Activated CD4-positive, alpha-beta T cell treated with anti-CD3 and anti-CD28 coated beads for 1 hour (primary cell): ENCODE data around the gene MEF2D.

Experiments used
- DNase-seq: peaks from one replicate; pipeline ENCODE4 v3.0.0-alpha.2; 2020

Gene MEF2D

DNA sequence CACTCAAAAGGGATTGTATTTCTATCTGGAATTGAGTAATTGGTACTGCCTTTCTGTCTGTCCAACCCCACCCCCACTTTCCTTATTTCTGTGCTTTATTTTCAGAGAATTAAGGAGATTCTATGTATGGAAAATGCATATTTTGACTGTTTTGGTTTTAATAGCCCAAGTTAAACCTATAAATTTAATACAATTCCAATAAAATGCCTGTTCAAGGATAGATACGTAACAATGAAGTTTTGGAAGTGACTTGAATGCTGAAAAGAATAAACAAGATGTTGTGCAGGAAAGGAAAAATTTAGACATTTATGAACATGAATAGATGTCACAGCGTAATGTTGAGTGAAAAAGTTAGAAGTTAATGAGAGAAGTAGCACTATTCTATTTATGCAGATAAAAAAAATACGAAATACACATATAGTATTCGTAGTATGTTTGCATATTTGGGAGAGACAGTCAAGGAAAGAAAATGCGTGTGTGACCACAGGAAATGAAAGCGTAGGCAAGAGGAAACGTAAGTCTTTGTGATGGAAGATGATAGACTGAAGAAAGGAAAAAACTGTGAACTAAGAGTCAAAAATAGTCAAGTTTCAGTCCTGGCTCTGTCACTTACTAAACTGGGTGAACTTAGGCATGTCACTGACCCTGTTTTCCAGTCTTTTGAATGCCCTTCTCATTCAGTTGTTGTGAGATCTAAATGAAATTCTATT, 62.1 kb downstream of the MEF2D start:
- no peak for DNase-seq

DNA sequence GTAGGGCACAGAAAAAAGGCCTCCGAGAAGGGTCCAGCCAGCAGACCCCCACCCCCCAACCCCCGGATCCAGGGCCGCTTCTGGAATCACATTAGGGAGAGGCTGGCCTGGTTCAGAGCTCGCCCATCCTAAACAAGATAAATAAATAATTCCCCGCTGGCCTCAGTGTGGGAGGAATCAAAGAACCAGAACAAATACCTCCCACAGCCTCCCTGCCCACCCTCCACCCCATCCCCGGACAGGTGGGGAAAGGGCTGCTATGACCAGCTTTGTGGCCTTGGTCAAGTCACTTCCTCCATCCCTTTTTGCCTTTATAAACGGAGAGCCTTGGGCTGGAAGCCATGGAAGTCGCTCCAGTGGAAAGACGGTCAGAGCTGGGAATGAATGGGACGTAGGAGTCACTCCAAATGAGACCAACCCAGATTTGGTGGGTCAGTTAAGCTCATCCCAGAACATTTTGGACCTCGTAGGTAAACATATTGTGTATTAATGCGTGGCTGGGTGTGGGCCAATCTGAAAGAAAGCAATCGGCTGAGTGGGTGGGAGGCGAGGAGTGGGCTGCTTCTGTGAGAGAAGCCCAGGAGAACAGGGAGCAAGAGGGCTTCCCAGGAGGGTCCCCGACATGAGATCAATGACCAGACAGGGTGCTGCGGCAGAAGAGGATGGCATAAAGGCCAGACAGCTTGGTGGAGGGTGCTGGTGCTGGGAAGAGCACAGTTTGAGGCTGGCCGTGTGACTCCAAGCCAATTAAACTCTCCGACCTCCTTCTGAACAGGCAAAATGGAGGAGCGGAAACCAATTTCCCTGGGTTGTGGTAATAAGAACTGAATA, 63.3 kb downstream of the MEF2D start:
- DNase-seq = no peak

DNA sequence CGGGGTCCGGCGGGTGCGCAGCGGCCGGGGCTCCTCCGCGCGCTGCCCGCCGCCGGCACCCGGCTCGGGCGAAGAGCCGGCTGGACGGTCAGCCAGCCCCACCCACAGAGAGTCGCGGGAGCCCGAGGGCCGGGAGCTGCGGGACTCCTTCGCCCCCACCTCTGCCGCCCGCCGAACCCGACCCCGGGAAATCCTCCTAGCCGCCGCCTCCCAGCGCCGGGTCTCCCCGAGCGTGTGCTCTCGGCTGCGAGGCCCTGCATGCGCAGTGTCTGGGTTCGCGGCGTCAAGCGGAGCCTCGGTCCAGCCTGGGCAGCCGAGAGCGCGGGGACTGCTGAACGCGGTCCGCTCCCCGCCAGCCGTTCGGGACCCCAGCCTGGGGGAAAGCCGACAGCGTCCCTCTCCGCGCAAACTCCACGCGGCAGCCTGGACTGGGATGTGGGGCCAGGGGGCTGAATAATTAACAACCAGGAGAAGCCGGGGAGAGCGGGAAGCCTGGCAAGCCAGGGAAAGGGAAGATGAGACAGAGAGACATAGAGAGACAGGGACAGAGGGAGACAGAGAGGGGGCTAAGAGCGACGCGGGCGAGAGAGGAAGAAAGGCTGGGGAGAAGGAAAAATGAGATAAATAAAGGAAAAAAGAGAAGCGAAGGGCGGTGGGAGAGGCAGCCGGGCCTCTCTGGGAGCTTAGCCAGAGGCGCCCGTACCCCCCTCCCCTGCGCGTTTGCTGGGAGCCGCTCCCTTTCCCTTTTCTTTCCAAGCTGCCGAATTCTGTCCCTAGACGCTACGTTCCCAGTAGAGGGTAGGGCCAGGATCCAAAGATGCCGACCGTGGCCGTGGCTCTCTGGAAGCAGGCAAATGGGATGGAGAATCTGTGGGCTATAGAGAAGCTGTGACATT, 64.2 kb downstream of the MEF2D start:
- no peak for DNase-seq

DNA sequence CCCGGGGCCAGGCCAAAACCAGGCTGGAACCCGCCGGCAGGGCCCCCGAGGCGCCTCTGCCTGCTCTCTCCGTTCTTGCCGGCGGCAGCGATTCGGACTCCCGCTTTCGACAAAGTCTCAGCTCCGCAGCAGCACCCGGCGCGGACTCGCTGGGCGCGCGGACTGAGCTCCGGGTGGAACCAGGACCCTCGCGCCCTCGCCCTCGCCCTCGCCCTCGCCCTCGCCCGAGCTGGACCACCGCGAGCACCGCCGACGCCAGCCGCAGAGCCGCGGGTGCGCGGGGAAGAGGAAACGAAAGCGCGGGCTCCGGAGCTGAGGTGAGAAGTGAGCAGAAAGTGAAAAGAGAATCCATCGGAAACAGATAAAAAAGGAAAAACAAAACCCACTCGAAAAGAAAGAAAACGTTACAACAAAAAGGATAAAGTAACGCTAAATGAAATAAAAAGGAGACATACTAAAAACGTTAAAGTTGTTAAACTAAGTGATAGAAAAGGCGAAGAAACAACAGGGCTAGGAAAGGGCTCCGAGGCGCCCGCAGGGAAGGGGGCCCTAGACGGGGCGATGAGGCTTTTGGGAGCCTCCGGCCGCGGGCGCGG, 64.9 kb downstream of the MEF2D start:
- no peak for DNase-seq

DNA sequence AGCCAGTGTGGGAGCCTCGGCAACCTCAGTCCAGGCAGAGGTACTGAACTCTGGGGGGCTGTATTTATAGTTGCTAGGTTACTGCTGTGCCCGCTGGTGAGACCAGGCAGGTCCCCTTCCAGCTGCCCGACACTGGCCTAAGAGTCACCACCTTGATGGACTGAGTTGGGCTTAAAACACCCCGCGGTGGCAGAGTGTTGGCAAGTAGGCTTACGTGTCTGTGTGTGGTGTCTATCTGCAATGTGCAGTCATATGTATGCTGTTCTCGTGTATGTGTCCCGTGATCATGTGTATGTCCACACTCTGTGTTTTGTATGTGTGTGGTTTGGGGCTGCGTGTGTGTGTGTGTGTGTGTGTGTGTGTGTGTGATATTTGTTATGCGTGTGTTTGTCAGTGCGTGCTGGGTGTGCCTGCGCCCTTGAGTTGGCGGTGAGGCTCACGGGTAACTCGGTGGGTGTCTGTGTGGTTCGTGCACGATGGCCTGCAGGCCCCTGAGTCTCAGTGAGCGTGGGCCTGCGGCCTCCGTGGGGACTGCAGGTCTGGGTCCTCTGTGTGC, 65.5 kb downstream of the MEF2D start:
- DNase-seq = no peak

DNA sequence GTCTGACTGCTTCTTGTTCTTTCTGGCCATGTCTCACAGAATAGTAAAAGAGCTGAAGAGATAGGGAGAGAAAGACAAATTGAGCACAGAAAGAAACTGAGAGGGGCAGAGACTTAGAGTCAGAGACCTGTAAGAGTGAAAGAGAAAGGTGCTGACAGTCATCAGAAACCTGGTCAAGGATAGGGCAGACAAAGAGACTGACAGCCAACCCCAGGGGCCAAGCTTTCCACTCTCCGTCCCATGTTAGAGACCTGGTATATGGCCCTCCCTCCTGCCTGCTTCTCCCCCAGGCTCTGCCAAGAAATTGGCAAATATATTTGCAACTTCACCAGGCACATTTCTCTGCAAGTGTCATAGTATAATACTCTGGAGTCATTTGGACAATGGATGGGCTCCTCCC, 67.0 kb downstream of the MEF2D start:
- DNase-seq = no peak

DNA sequence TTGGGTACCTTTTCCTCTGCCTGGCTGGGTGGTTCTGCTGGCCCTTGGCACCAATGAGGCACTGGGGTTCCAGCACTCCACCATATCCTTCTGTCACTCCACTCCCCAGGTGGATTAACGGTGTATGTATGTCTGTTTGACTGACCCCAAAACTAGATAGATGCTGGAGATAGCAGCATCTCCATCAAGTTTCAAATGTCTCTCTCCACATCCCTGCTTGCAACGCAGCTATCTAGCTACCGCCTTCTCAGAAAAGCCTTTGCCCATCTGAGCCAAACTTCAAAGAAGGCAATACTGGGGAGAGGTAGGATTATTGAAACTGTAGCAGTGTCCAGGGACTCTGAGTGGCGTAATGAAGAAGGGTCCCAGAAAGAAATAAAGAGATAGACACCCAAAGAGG, 67.5 kb downstream of the MEF2D start:
- no peak for DNase-seq

DNA sequence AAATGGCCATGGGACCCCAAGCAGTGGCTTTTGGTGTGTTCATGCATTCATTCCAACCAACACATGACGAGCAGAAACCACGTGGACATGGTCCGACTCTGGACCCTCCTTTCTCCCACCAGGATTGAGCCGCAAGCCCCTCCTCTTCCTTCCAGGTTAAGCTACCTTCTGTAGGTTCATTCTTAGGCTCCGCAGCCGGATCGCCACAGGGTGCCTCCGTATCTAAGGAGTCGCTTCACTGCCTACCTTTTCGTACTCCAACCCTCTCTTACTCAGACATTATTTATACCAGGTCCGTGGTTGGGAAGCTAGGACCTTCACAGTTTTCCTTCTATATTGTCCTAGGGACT, 67.9 kb downstream of the MEF2D start:
- no peak for DNase-seq

DNA sequence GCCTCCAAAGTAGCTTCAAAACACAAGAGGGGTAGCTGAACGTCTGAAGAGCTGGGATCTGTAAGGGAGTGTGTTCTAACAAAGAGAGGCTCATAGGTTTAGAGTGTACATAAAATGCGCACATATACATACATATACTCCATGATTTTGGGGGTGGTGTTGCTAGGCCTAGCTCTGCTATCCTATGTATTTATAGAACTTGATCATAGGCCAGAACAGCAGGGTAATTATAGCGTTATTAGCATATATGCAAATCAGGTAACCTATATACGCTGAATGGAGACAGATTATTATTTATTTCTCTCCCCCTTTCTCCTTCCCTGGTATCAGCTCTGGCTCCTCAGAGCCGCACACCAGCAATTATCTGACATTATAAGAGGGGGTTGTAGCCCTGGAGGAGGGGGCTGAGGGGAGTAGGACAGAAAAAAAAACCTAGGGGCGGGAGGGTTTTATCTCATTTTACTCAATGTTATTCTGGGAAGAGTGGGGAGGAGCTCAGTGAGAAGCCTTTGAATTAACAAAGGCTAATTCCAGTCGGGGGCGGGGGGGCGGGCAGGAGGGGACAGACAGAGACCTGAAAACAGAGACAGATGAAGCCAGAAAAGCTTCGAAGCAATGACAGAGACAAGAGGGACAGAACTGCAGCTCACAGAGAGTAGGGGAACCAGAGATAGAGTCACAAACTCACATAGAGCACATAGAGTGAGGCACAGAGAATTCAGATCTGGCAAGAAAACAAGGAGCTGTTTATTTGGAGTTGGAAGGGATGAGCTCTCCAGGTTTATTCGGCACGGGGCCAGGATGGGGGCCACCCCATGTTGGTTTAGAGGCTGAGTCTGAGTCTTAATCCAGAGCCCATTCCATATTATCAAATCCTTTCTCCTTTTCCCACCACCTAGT, 68.6 kb downstream of the MEF2D start:
- no peak for DNase-seq

DNA sequence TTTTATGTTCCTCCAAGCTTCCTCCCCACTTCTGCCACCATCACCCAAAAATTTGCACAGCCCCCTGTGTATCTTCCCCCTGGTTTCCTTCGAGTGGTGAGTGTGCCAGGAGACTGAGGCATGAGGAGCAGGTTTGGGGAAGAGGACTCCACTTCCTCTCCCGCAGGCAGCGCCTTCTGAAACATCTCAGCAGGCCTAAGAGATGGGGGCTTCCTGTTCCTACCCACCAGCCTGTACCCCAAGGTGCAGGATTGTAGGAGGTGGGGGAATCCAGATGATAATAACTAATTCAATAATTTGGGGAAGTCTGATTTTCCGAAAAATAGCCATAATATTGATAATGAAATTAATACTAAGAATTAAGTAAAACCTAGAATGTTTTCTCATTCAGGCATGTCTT, 69.2 kb downstream of the MEF2D start:
- DNase-seq = no peak

DNA sequence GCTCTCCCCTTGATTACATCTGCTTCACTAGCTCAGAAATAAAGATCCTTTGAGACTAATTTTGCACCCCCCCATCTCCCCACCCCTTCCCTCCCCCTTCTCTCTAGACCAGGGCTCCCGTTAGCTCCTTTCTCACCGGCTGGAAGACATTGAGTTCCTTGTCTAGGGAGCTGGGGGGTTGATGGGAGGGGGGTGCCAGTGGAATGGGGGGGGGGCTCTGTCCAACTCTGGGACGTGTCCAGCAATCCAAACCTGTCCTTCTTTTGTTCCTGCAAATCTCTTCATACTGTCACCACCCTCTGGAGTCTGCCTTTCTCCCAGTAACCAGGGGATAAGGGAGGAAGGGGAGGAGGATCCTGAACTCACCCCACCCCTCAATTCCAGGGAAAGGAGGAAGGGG, 69.7 kb downstream of the MEF2D start:
- DNase-seq = no peak

DNA sequence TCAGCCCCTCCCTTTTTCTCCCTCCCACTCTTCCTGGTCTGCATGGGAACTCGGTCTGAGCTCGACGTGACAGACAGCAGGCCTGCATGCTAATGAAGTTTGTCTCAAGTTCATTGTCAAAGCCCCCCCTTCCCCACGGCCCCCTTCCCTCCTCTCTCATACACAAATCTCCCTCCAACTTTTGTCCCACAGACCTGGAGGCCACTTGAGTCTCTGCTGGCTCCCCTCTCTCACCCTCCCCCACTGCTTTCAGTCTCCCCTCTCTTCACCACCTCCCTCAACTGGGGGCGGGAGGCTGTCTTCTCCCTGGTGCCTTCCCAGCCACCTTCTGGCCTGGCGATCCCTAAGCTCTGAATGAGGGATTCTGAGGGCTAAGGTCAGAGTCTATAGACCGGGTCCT, 70.3 kb downstream of the MEF2D start:
- no peak for DNase-seq

DNA sequence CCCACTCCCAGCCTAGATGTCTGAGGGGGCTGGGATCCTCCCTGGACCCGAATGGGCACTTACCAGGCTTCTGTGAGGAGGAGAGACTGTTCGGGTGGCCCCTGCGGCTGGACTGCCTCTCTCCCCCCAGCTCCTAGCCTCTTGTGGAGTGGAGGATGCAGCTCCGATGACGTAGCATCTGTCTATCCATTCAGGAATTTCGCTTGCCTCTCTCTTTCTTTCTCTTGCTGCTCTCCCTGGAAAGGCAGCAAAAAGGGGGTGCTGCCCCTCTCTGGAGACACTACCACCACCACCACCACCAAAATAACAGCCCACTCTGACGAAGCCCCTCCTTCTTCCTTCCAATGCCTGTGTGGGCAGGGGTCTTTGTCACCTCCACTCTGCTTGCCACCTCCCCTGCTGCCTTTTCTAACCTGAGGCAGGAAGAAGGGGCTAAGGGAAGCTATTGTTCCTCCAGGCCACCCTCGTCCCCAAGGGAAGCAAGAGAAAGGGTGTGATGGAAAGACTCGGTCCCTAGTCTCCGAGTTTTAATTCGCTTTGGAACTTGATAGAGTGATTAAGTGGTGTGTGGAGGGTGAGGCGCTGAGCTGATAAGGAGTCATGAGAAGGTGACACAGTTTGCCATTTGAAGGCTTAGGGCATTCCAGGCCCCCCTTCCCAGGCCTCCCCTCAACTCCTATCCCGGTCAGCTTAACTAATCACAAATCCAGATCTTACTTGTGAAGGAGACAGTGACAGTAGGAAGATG, 71.1 kb downstream of the MEF2D start:
- no peak for DNase-seq

DNA sequence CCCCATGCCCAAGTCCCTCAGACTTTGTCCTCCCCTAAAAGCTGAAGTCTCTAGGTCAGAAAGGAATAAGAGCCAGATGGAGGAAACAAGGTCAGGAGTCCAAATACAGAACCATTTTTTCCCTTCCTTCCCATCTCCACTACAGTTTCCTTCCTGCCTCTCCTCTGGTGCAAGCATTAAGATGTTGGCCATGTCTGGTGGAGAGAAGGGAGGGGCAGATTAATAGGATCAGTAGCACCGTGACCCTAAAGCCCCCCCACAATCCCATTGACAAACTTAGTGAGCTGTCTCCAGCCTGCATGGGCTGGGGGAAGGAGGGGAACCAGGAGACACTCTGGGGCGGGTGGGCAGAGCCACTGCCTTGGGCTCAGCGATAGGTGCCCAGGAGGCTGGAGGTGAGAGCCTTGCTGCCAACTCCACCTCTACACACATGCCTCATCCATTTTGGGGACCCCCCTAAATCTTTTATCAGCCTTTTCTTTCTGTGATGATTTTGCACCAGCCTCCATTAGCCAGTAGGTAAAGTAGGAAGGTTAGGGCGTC, 71.8 kb downstream of the MEF2D start:
- DNase-seq = no peak

DNA sequence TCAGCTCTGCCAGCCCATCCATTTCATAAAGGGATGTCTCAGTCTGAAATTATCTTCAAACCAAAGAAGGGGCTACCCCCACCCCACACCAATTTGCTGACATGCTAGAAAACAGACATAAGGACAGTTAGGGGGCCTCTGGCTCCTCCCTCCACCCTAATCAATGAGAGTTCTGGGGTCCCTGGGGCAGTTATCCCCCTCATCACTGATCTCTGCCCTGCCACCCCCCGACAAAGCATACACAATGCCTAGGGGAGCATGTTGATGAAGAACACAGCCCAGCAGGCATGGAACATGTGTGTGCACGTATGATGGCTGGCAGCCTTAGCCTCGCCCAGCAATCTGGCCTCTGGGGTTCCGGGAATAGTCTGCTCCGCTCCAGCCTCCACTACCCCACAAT, 72.6 kb downstream of the MEF2D start:
- no peak for DNase-seq

DNA sequence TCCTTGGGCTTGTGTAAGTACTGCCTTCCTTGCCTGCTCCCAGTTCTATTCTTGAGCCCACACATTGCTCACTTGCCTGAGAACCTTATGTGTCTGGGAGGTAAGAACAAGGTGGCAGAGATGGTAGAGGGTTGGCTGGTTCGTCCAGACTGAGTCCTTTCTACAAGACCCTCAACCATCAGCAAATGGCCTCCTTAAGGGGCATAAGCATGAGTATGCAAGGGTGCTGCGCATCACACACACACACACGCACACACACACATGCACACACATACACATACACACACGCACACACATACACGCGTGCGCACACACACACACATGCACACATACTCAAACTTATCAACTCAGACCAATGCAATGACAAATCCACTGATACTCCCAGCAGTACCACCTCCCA, 74.6 kb downstream of the MEF2D start:
- DNase-seq = no peak

DNA sequence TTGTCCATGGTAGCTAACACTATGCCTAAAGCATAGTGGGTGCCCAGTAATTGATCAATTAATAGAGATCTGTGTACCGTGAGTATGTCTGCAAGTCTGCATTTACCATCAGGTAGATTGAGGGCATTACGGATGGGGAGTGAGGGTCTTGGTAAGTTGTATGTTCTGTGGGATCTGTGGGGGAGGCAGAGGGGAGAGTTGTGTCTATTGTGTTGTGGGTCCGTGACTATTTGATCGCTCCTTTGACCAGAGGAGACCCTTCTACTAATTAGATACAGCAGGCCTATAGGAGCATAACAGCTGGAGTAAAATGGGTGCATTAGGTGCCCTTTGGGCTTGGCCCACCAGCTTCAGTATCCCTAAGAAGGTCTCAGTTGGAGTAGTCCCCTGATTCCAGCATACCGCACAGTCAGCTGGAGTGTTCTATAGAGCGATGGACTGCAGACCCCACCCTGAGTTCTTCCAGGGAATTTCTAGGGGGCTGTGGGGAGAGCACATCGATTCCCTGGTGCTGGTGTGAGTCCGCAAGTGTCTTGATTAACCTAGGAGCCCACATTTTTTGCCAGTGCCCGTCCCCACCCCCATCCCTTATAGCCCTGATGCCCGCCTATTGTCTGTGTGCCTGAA, 75.7 kb downstream of the MEF2D start:
- no peak for DNase-seq

DNA sequence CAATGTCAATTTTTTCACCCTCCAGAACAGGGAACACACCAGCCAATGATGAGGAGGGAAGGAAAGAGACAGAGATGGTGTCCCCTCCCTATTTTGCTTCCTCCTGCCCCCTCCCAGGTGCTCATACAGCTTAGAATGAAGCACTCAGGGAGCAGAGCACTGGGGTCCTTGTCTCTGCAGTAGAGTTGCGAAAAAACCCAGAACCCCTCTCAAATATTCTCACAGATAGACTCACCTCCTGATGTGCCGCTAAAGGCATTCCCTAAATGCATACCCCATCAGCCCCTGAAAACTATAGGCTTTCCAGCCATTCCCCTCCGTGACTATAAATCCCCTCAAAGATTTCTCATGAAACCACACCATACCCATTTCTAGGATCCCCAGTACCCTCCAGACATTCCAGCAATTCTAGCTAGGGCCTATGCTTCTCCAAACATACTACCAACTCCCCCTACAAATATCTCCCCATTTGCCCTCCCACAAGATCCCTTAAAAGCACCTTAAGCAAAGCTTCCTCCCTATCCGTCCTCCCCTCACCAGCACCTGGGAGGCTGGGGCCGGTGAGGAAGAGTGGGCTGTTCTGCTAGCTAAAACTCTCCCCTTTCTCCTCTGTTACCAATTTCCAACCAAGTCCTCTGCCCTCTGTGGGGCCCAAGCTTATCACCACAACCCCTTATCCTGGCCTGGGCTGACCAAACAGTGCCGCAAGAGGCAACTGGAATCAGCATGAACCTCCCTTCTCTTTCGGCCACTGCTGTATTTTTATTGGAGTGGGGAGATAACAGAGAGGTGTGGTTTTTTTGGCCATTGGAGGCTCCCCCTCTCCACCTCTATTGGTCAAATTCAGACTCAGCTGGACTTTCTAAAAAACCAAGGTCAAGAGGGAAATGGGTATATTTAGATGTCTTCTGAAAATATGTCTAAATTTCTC, 76.9 kb downstream of the MEF2D start:
- DNase-seq = no peak

DNA sequence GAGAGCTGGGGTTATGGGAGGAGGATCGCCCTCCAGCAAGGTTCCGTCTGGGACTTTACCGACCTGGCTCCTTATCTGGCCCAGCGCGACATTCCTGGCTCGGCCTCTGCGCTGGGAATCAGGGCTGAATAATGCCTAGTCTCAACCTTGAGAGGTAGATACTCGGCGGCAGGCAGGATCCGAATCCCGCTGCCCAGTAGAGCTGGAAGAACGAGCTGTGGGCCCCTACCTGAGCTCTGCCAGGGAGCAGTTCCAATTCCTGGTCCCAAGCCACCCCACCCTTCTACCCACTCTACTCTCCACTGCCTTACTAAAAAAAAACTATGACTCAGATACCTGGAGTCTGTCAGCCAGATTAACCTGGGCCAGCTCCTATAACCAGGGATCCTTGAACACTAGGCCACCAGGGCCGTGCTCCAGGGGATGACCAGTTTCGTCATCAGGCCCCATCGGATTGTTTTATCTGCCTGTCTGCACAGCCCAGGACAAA, 77.9 kb downstream of the MEF2D start:
- DNase-seq = no peak
